Fibroblast of skin of back (primary cell): ENCODE results near the gene RAD51B.
A peak's percentile ranks its signal among the peaks of the same experiment; 100 is the strongest.

Experiments used
- DNase-seq: peaks from one replicate; pipeline ENCODE4 v3.0.0-alpha.2; 2013

The RAD51B gene

GRCh38 chr14:68681256-68682011, 861.9 kb downstream of the RAD51B start:
- peak; percentile 46 for DNase-seq

GRCh38 chr14:68682166-68683103, 862.9 kb downstream of the RAD51B start:
- peak; percentile 98 for DNase-seq

- DNase-seq = peak; percentile 81
Observed at GRCh38 chr14:68683326-68683725, 863.7 kb downstream of the RAD51B start.

- no peak for DNase-seq
Observed at GRCh38 chr14:68684466-68685418, 865.2 kb downstream of the RAD51B start.

- peak; percentile 68 for DNase-seq
Observed at GRCh38 chr14:68685419-68686204, 866.0 kb downstream of the RAD51B start.

GRCh38 chr14:68686205-68686465, 866.6 kb downstream of the RAD51B start:
- no peak for DNase-seq

GRCh38 chr14:68686724-68687123, 867.1 kb downstream of the RAD51B start:
- no peak for DNase-seq

GRCh38 chr14:68687746-68688145, 868.2 kb downstream of the RAD51B start:
- DNase-seq = peak; percentile 96

GRCh38 chr14:68688872-68689371, 869.3 kb downstream of the RAD51B start:
- peak; percentile 76 for DNase-seq

- no peak for DNase-seq
Observed at GRCh38 chr14:68689511-68689910, 869.9 kb downstream of the RAD51B start.

GRCh38 chr14:68690089-68690958, 870.7 kb downstream of the RAD51B start:
- no peak for DNase-seq

GRCh38 chr14:68691031-68691791, 871.6 kb downstream of the RAD51B start:
- DNase-seq = no peak

- no peak for DNase-seq
Observed at GRCh38 chr14:68691792-68692118, 872.2 kb downstream of the RAD51B start.

GRCh38 chr14:68692216-68692615, 872.6 kb downstream of the RAD51B start:
- DNase-seq = no peak

GRCh38 chr14:68692916-68693771, 873.6 kb downstream of the RAD51B start:
- peak; percentile 47 for DNase-seq

GRCh38 chr14:68693926-68694325, 874.3 kb downstream of the RAD51B start:
- DNase-seq = no peak

GRCh38 chr14:68694516-68695235, 875.1 kb downstream of the RAD51B start:
- no peak for DNase-seq

- DNase-seq = peak; percentile 99
Observed at GRCh38 chr14:68695326-68695768, 875.8 kb downstream of the RAD51B start.
